Measurements from ENCODE around the gene ITPR2.
"Not testable (repeated sequence)": the region's sequence is repeated elsewhere in the genome, so short reads cannot be mapped to it uniquely, and the experiment has no call there.

ITPR2 gene

DNA sequence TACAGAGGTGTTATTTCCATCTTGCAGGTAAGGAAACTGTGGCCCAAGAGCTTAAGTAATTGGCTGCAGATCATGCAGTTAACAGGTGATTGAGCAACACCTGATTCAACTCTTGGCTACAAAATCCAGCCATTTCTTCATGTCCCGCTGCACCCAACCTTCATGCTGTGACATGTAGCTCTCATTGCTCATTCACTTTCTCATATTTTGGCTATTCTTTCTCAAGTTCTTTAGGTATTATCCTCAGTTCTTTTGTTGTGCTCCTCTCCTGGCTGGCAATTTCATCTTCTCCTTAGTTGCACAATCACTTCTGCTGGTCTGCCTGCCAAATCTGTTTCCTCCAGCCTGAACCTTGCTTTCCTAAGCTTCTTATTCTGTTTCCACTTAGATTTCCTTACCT lies 336.8 kb downstream of the ITPR2 start:
- DNase-seq: no peak

DNA sequence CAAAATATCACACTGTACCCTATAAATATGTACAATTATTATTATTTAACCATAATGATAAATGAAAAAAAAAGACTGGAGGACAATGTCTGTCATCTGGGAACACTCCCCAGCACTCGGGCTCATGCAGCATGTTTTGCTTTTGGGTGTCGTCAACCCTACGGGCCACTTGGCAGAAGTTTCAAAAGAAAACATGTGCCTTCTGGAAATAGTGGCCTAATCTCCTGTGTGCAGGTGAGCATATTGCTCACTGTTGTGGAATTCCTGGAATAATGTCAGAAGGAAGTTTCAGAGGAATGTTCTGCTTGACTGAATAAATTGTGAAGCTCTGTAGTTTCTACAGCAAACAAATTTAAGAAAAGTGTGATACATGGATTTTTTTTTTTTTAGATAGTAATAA lies 339.3 kb downstream of the ITPR2 start:
- DNase-seq: no peak

DNA sequence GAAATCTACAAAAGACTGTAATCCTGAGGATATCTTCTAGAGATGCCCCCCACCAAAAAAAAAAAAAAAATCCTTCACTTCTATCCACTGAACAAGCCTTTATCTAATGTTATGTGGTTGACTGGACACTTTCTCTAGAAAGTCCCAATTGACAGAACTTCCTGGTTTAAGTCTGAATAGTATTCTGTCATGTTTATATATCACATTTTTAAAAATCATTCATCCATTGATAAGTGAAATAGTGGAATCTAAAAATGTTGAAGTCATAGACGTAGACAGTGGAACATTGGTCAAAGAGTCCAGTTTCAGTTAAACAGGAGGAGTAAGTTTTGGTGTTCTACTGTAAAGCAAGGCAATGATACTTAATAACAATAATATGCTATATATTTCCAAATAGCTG lies 340.6 kb downstream of the ITPR2 start:
- DNase-seq: no peak

DNA sequence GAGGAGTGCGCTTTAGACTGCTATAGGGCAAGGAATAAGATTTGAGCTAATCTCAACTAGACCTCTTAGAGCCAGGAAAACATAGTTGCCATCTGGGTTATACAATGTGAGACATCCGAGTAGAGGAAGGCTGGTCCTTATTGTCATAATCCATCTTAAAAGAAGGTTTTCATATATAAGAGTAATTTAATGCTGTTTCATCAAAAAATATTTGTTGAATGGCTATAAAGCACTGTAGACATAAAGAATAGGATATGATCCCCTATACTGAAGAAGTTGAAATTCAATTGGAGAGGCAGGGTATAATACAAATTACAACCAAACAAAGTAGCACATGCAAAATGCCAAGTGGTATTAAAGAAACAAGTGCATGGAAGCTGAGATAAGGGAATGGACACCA lies 343.1 kb downstream of the ITPR2 start:
- DNase-seq: no peak

DNA sequence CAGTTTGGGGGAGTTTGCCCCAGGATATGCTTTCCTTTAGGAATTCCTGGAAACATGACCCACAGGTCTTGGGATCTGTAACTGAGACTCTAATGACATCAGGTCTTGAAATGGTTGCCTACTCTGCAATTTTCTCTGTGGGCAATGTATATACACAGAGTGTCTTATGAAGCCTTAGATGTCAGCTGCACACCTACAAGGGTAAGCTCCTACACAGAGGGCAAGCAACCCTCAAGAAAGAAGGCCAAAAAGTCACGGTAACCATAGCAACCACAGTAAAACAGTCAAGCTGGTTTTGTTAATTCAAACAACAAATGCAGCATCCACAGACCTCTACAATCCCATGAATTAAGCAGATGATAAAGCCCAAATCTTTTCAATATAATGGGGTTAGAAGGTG lies 344.6 kb downstream of the ITPR2 start:
- no peak for DNase-seq

DNA sequence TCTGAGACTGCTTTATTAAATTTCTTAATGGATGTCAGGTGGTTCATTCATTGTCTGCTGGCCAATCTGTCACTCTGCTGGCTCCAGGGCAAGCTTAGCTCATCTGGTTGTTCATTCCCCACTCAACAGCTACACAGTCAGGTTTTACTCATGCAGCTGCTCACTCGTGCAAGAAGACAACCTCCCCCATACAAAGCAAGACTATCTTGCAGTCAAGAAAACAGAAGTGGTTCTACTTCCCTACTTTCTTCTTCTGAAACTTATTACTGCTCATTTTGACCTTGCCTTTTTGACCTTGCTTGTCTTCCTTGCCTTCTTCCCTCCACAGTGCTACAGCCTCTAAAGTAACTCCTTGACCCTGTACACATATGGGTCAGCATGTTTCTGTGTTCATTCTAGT lies 359.7 kb downstream of the ITPR2 start:
- DNase-seq: no peak

- DNase-seq: no peak
Measured at GRCh38 chr12:26471560-26471959, 361.4 kb downstream of the ITPR2 start.

- no peak for DNase-seq
Measured at GRCh38 chr12:26469421-26470180, 363.4 kb downstream of the ITPR2 start.

GRCh38 chr12:26467351-26467750 lies 365.6 kb downstream of the ITPR2 start:
- DNase-seq: no peak

- no peak for DNase-seq
Measured at GRCh38 chr12:26466726-26467125, 366.3 kb downstream of the ITPR2 start.

GRCh38 chr12:26465419-26466097 lies 367.4 kb downstream of the ITPR2 start:
- no peak for DNase-seq

GRCh38 chr12:26461776-26462175 lies 371.2 kb downstream of the ITPR2 start:
- DNase-seq: no peak

GRCh38 chr12:26460361-26460760 lies 372.6 kb downstream of the ITPR2 start:
- no peak for DNase-seq

DNA sequence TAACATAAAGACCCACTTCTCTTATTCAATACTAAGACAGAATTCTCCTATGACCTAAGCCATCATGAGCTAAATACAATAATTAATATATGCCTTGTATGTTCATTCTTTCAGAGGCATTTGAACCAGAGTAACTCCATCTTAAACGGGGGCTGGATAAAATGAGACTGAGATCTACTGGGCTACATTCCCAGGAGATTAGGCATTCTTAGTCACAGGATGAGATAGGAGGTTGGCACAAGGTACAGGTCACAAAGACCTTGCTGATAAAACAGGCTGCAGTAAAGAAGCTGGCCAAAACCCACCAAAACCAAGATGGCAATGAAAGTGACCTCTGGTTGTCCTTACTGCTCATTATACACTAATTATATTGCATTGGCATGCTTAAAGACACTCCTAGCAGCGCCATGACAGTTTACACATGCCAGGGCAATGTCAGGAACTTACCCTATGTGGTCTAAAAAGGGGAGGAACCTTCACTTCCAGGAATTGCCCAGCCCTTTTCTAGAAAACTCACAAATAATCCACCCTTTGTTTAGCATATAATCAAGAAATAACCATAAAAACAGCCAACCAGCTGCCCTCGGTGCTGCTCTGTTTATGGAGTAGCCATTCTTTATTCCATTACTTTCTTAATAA lies 376.9 kb downstream of the ITPR2 start:
- DNase-seq: no peak

DNA sequence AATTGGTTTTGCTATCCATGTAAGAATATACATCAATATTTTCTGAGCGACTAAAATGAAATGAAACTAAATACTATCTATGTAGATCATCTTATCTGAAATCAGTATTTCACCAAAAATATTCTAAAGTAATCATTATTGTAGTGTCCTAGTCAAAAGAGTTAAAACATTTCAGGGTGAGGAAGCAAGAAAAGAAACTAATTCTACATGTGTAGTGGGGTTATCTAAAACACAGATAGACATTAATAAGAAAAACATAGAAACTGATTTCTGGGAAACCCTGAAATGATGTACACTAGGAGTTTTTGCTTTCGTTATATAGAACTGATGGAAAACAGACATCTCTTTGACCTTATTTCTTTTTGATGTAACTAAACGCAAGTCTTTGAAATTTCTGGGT lies 379.7 kb downstream of the ITPR2 start:
- DNase-seq: no peak

- DNase-seq: no peak
Measured at GRCh38 chr12:26452511-26452910, 380.5 kb downstream of the ITPR2 start.

DNA sequence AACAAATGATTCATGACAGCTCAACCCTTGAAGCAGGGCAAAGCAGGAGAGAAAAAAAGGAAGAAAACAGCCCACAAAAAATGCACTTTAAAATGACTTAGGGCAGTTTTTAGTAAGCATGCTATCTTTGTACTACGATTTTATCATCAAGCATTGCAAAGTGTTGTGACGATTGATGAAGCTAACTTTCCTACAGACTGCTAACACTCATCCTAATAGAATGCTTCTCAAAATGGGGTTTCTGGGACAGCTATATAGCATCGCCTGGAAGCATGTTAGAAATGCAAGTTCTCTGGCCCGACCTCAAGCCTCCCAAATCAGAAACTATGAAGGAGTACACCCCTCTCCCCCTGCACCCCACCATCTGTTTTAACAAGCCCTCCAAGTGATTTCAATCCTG lies 381.2 kb downstream of the ITPR2 start:
- no peak for DNase-seq

DNA sequence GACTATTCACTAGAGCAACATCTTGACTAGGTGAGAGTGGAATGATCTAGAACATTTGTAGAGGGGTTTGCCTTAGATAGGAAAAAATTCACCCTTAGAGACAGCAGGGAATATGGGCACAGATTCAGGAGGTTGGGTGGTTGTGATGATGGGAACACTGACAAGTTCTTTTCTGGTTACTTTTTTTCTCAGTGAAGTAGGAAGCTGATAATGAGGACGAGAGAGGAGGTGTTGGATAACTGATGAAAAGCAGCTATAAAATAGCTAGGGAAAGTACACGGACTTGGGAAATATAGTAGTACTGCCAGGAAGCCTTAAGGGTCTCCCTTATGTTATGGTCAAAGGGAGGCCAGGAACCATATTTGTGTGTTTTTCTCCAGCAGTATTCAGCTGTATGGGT lies 387.1 kb downstream of the ITPR2 start:
- DNase-seq: no peak

DNA sequence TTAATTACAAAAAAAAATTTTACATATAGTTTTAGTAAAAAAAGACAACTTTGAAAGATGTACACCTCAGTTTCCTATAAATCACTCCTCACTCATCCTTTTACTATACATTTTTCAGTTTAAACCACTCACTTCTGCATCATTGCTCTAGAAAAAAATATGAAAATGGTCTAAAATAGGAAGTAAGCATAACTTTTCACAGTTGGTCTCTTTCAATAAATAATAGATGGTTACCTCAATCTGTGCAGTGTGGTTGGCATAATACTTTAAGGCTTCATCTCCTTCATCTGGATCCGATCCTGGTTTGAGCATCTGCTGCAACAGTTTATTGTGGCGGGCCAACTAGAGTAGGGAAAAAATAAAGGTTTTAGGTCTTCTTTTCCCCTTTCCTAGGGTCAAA lies 389.7 kb downstream of the ITPR2 start:
- no peak for DNase-seq

DNA sequence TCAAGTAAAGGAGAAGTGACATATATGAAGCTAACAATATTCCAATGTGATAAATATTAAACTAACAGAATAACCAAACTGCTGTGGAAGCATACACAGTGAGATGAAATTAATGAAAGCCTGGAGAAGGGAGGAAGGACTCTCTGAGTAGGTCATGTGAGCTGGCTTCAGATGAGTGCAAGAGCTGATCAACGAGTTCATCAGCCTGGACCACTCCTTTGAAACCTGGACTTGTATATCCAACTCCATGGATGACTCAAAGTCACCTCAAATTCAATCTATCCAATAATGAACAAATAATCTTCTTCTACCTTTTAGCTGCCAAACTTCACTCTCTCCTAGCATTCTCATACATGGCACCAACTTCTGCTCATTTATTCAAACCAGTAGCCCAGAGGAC lies 391.6 kb downstream of the ITPR2 start:
- DNase-seq: no peak

- DNase-seq: no peak
Measured at GRCh38 chr12:26435069-26435404, 398.0 kb downstream of the ITPR2 start.

GRCh38 chr12:26434299-26435068 lies 398.5 kb downstream of the ITPR2 start:
- no peak for DNase-seq

GRCh38 chr12:26433701-26434100 lies 399.3 kb downstream of the ITPR2 start:
- DNase-seq: not testable (repeated sequence)

DNA sequence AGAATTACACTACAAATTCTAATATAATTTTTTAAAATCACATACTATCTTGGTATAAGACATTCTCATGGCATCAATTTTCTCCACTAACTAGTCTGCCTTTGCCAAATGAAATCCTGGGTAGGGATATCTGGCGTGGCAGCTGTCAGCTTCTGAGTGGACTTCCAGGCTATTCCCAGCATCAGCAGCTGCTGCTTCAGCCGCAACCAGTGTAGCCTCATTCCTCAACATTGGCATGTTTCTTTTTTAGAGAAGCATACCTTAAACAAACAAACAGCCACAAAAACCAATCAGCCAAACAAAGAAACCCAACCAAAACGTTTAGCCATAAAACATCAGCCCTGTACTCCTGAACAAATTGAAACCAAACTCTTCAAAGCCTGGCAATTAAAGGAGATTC lies 401.8 kb downstream of the ITPR2 start:
- DNase-seq: no peak

Measured in stimulated activated CD4-positive, alpha-beta T cell treated with anti-CD3 and anti-CD28 coated beads, Interleukin-4, amount 100 ng/mL, for 1 hour (primary cell).